GM18909 (cell line): ENCODE results near the gene PCDHA8.
"Not testable (repeated sequence)": the region's sequence is repeated elsewhere in the genome, so short reads cannot be mapped to it uniquely, and the experiment has no call there.

Experiments used
- ATAC-seq: cut with Tn5 transposase; IDR thresholded peaks from one replicate; pipeline ENCODE4 v1.9.1; 2021; ENCODE audit warnings: mild to moderate bottlenecking; ENCODE audit not compliant: unreplicated experiment, poor library complexity

PCDHA8 gene

GRCh38 chr5:140868721-140869554 lies 28.0 kb downstream of the PCDHA8 start, which contains the start of gene PCDHA11:
Gene PCDHA11, plus strand, starts transcription at chr5:140868957. Its CDS starts 147 bp downstream, at chr5:140869104.
- no peak for ATAC-seq

GRCh38 chr5:140869555-140869886 lies 28.5 kb downstream of the PCDHA8 start:
- ATAC-seq: no peak

- no peak for ATAC-seq
These were observed 29.5 kb downstream of the PCDHA8 start for GRCh38 chr5:140870221-140871201.

- ATAC-seq: no peak
These were observed 34.4 kb downstream of the PCDHA8 start, which contains the start of gene PCDHA12 for GRCh38 chr5:140875085-140876065. Gene PCDHA12, plus strand, starts transcription at chr5:140875308. Its CDS starts 165 bp downstream, at chr5:140875473.

- not testable (repeated sequence) for ATAC-seq
These were observed 35.7 kb downstream of the PCDHA8 start for GRCh38 chr5:140876541-140877261.

- no peak for ATAC-seq
These were observed 36.2 kb downstream of the PCDHA8 start for GRCh38 chr5:140877262-140877581.

GRCh38 chr5:140881889-140882590 lies 41.1 kb downstream of the PCDHA8 start, which contains the start of gene PCDHA13:
Gene PCDHA13, plus strand, starts transcription at chr5:140882124. Its CDS starts 145 bp downstream, at chr5:140882269.
- ATAC-seq: no peak

GRCh38 chr5:140882591-140882899 lies 41.6 kb downstream of the PCDHA8 start:
- ATAC-seq: no peak

- no peak for ATAC-seq
These were observed 42.4 kb downstream of the PCDHA8 start for GRCh38 chr5:140883373-140883772.

GRCh38 chr5:140883927-140884697 lies 43.1 kb downstream of the PCDHA8 start:
- ATAC-seq: no peak
